Measurements from ENCODE around the gene ZDHHC13.

DNA sequence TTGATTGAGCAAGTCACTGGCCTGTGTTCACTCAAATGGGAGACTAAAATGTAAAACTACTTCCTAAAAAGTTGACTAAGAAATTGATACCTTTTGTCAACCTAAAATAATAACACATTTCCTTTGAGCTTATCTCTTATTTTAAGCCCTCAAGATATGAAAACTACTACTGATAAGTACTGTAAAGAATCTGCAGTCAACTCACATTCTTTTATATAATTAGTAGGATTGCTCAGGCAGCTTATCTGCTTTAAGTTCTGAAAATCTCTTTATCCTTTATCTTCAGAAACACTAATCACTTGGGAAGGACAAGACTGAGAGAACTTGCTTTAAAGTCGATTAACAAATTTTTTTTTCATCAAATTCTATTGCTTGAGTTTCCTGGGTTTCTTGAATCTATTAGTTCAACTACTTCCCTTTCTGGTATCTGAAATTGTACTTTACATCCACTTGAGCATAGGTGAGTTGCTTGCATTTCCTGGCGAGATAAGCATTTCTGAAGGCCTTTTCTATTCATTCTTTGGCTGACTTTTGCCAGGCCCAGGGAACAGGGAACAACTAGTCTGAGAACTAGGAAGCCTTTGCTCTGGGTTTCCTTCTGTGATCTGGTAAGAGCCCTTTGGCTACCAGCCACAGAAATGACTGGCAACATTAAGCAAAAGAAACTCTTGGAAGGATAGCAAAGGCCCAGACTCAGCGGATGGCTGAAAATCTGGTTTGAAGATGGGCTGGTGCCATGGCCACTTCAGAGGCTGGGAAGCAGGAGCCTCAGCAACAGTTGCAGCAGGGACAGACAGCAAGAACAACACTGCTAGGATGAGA is 104.1 kb downstream of the ZDHHC13 start:
- no peak for TF ChIP-seq EZH2 (IDR thresholded peaks at IDR 0.05; ENCODE audit: low read length)
- TF ChIP-seq, protein P1, sequence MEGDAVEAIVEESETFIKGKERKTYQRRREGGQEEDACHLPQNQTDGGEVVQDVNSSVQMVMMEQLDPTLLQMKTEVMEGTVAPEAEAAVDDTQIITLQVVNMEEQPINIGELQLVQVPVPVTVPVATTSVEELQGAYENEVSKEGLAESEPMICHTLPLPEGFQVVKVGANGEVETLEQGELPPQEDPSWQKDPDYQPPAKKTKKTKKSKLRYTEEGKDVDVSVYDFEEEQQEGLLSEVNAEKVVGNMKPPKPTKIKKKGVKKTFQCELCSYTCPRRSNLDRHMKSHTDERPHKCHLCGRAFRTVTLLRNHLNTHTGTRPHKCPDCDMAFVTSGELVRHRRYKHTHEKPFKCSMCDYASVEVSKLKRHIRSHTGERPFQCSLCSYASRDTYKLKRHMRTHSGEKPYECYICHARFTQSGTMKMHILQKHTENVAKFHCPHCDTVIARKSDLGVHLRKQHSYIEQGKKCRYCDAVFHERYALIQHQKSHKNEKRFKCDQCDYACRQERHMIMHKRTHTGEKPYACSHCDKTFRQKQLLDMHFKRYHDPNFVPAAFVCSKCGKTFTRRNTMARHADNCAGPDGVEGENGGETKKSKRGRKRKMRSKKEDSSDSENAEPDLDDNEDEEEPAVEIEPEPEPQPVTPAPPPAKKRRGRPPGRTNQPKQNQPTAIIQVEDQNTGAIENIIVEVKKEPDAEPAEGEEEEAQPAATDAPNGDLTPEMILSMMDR (optimal IDR thresholded peaks at IDR 0.05 in 1 of 3, IDR thresholded peaks at IDR 0.05 in 1 of 3, conservative IDR thresholded peaks at IDR 0.05 in 1 of 3; ENCODE audit: extremely low read depth in 1 of 3, insufficient read depth in 2 of 3, low read length in 3 of 3) = no peak
